HG03442 (cell line): ENCODE results near the gene ZNF92.
"Not testable (repeated sequence)": the region's sequence is repeated elsewhere in the genome, so short reads cannot be mapped to it uniquely, and the experiment has no call there.

Source experiments
- ATAC-seq: cut with Tn5 transposase; IDR thresholded peaks from one replicate; pipeline ENCODE4 v1.9.1; 2021; ENCODE audit warnings: mild to moderate bottlenecking, moderate library complexity; ENCODE audit not compliant: unreplicated experiment

Gene ZNF92

DNA sequence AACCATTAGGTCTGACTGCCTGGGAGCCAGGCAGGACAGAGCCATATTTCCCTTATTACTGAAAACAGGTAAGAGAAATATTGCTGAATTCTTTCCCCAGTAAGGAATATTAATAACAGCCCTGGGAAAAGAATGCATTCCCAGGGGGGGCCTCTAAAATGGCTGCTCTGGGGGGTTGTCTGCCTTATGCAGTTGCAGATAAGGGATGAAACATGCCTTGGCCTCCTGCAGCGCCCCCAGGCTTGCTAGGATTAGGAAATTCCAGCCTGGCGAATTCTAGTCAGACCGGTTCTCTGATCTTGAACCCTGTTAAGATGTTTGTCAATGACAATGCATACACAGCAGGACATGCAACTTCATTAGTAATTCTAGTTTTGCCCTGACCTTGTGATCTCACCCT lies 49.6 kb downstream of the ZNF92 start:
- not testable (repeated sequence) for ATAC-seq

GRCh38 chr7:65429642-65430343 lies 56.1 kb downstream of the ZNF92 start:
- no peak for ATAC-seq

- ATAC-seq = no peak
Observed at GRCh38 chr7:65430344-65431186, 56.9 kb downstream of the ZNF92 start.

DNA sequence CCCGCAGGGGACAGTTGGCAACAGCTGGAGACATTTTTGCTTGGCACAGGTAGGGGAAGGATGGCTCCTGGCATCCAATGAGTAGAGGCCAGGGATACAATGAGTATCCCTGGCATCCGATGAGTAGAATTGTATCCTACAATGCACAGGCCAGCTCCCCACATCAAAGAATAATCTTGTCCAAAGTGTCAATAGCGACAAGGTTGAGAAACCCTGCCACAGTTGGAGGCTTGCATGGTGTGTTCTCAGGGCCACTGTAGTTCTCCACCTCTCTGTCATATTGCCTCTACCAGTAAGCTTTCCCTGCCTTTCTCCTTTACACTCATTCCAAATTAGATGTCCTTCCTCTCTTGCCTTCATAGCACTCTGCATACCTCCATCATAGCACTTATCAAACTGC lies 60.7 kb downstream of the ZNF92 start:
- ATAC-seq = no peak

DNA sequence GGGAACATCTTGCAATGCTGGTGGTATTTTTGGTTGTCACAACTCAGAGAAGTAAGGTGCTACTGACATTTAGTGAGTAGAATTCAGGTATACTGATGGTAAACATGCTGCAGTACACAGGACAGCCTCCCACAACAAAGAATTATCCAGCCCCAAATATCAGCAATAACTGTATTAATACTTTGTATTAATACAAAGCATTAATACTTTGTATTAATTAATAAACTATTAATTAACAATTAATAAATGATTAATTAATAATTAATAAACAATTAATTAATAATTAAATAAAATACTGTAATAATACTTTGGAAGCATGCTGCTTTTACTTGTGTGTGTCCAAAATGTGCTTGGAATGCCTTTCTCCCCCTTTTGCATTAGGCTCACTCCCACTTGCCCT lies 62.5 kb downstream of the ZNF92 start:
- no peak for ATAC-seq

DNA sequence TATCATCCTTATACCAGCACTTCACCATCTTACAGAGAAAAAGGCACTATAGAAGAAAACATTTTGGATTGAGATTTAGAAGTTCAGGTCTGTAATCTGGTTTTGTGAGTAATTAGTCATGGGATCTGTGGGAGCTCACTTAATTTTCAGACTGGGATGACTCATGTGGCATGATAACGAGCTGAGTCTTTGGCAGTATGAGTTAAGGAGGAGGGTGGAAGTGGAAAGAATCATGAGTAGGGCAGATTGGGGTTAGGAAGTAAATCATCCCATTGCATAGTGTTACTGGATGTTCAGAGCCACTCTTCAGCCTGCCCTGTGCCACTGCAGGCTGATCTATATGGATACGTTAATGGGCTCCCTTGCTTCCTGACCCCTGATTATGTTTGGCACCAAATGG lies 64.9 kb downstream of the ZNF92 start:
- no peak for ATAC-seq

DNA sequence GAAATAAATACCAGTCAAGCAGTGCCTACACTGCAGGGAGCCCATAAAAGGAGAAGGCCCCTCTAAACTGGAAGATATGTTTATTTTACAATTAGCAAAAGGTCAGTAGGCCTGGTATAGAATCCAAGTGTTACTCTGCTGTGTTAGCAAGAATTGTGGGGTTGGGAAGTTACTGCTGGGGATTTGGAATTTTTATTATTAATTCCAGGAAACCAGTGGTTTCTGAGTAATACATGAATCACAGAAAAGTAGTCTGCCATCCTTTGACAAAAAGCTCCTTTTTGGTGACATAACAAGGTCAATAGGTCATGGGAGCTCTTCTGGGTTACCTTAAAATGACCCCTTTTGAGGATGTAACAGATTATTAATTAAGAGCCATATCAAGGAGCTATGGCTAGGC lies 67.4 kb downstream of the ZNF92 start:
- no peak for ATAC-seq

DNA sequence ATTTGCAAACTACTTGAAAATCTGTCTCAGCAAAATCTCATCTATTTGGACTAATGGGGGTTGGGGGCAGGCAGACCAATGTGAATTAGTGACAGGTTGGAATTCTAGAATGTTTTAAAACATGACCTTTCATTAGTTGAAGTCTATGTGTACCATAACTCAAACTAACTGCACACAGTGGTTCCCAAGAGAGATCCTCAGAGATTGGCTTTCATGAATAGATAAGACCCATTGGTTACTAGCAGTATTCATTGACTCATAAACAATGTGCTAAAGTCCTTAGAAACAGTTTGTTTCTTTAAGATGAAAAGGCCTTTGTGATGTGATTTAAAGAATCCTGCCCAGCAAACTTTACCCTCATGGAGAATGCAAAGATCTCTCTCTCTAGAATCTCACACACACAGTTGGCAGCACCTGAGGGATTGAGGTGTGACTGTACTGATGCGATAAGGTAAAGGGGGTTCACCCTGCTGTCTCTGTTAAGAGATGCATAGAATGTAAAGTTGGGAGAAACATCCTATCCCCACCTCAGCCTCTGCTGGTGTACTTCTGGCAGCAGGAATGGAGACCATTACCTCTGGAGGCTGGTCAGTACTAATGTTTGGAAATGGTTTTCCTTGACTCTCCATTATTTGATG lies 70.7 kb downstream of the ZNF92 start:
- no peak for ATAC-seq

DNA sequence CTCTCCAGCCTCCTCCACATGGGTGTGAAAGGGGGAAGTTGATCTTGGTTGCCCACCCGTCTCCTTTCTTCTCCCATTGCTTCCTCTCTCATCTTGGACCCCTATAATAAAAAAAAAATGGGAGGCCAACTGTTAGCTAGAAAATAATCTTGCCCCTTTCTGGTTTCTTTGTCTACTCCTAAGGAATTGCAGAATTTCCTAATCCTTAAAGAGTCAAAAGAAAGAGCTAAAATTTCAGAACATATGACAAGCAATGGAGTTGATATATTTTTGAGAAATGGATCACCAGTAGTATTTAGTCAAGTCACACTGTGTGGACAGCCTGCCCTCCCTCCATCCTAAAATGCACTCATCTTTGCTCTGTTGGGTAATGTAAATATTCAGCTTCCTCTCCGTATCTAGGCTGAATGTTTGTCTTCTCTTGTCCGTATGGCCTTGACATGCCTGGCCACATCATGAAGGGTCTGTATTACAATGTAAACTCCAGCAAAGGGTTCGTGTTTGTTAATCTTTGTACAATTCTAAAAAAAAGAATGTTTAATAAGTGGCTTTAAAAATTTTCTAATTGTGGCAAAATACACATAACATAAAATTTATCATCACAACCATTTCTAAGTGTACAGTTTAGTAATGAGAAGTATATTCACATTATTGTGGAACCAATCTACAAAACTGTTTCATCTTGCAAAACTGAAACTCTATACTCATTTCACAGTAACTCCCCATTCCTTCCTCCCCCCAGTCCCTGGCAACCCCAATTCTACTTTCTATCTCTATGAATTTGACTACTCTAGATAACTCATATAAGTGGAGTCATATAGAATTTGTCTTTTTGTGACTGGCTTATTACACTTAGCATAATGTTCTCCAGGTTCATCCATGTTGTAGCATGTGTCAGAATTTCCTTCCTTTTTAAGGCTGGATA lies 71.5 kb downstream of the ZNF92 start:
- no peak for ATAC-seq

DNA sequence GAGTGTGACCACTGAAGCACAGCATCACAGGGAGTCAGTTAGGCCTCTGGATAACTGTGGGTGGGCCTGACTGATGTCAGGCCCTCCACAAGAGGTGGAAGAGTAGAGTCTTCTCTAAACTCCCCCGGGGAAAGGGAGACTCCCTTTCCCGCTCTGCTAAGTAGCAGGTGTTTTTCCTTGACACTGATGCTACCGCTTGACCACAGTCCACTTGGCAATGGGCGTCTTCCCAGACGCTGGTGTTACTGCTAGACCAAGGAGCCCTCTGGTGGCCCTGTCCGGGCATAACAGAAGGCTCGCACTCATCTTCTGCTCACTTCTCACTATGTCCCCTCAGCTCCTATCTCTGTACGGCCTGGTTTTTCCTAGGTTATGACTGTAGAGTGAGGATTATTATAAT lies 73.4 kb downstream of the ZNF92 start:
- not testable (repeated sequence) for ATAC-seq

GRCh38 chr7:65448816-65449504 lies 75.3 kb downstream of the ZNF92 start:
- no peak for ATAC-seq

- no peak for ATAC-seq
Observed at GRCh38 chr7:65449505-65449852, 75.8 kb downstream of the ZNF92 start.
